ENCODE results near the gene PLK2. TPM values are rescaled to one million over a fixed set of nuclear protein-coding genes. Genes with fewer than 3 reads are reported as not detected.

Gene PLK2
- total RNA-seq (2013), result 15.3 TPM
- polyA plus RNA-seq (10 to 100 TPM in 1 of 3 donors, 1 to 10 TPM in 2; 3.4 to 17.0 (median 4.5) TPM), polyA minus RNA-seq (42.0 and 43.4 TPM in 2 replicates), total RNA-seq (77.6 to 281 (median 127) reads per million in 11 experiments)

DNA sequence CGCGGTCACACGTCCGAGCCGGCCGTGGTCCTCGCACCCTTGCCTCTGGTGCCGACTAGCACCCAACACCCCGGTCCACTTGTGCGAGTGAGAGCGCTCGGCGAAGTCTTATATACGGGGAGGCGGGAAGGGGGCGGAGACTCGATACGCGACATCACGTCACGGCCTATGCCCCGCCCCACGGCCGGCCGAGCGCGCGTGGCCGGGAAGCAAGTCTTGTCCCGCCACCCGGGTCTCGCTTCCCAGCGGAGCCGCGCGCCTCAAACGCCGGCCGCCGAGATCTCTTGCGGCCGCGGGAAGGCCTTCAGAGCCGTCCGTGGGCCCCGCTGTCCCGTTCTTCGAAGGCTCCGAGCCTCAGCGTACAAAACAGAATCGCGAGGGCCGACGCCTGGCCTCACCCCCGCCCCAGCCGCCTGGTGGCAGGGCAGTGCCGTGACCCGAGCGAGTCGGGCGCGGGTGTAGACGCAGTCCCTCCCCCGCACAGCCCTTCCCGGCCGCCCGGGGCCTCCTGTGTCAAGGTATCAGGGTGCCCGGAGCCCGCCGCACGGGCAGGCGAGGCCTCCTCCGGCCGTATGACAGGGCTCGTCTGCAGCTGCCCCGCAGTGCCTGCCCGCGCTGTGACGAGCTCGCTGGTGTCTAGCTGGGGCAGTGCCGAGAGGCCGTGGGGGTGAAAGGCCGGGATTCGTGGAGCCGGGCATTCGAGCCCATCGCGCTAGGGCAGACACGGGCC is at the start of gene PLK2:
Gene PLK2 (minus strand): TSS at position 85 of the 730 bp plus-strand sequence. CDS start 127 bp downstream, outside the sequence.
- Histone ChIP-seq H3K4me2 (replicated peaks; ENCODE audit: extremely low read depth, low read length, poor library complexity, severe bottlenecking) (peak within 1 kb of the TSS; percentile 85), H3K79me2 (ENCODE audit: insufficient read depth, low read length) (no peaks in the 10 kb centered on the region), H3K4me1 (ENCODE audit: control insufficient read depth in 1 of 2, insufficient read depth in 2 of 2, low read length in 2 of 2) (peaks cover 16 to 31% of the 10 kb centered on the region in 2 donors), H3K4me3 (replicated peaks in 1 of 3; ENCODE audit: low read depth in 2 of 3, low read length in 3 of 3) (peak within 1 kb of the TSS; percentile 83 to 89 (median 83)), H3K27ac (ENCODE audit: low read depth in 1 of 2, low read length in 2 of 2) (peak within 1 kb of the TSS; percentile 79 to 90), H4K20me1 (ENCODE audit: insufficient read depth, low read length) (no peaks in the 10 kb centered on the region), H2AFZ (ENCODE audit: insufficient read depth, low read depth, low read length, poor library complexity, severe bottlenecking) (peak within 1 kb of the TSS; percentile 96), H3K27me3 (ENCODE audit: control insufficient read depth in 2 of 2, insufficient read depth in 2 of 2, low read length in 2 of 2) (peaks cover 5 to 12% of the 10 kb centered on the region in 2 donors), H3K36me3 (replicated peaks in 1 of 2; ENCODE audit: control insufficient read depth in 1 of 2, insufficient read depth in 2 of 2, low read length in 2 of 2) (no peaks in the 10 kb centered on the region), H3K9me3 (replicated peaks in 1 of 2; ENCODE audit: control insufficient read depth in 1 of 2, insufficient read depth in 1 of 2, low read length in 2 of 2) (no peaks in the 10 kb centered on the region), H3K9ac (ENCODE audit: insufficient read depth, low read length, poor library complexity, severe bottlenecking) (peak within 1 kb of the TSS; percentile 71)
- Mint-ChIP-seq H3K36me3 (peaks cover 4 to 5% of the 10 kb centered on the region in 2 donors), H3K9me3 (peaks cover 0 to 3% (median 0%) of the 10 kb centered on the region in 7 donors), H3K4me1 (peaks cover 14% of the 10 kb centered on the region), H3K27ac (peak within 1 kb of the TSS; percentile 72 to 91 (median 86)), H3K4me3 (peak within 1 kb of the TSS; percentile 87 to 98), H3K27me3 (ENCODE audit: low read depth in 3 of 3) (peaks cover 9 to 19% (median 13%) of the 10 kb centered on the region in 3 donors)
- peak; percentile 82 to 92 (median 91) for DNase-seq
- under 1% methylated on average over 89 of the region's 89 CpGs for WGBS (ENCODE audit: insufficient coverage)
- intact Hi-C loops (cut with micrococcal nuclease), result loop anchor here (5.0 to 10.0 kb wide), 3 partner anchors 683 to 1555 kb away; partner anchors contain the start of gene SETD9 (in 1 of the 2)
- TF ChIP-seq, protein P1, sequence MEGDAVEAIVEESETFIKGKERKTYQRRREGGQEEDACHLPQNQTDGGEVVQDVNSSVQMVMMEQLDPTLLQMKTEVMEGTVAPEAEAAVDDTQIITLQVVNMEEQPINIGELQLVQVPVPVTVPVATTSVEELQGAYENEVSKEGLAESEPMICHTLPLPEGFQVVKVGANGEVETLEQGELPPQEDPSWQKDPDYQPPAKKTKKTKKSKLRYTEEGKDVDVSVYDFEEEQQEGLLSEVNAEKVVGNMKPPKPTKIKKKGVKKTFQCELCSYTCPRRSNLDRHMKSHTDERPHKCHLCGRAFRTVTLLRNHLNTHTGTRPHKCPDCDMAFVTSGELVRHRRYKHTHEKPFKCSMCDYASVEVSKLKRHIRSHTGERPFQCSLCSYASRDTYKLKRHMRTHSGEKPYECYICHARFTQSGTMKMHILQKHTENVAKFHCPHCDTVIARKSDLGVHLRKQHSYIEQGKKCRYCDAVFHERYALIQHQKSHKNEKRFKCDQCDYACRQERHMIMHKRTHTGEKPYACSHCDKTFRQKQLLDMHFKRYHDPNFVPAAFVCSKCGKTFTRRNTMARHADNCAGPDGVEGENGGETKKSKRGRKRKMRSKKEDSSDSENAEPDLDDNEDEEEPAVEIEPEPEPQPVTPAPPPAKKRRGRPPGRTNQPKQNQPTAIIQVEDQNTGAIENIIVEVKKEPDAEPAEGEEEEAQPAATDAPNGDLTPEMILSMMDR (IDR thresholded peaks at IDR 0.05), result no peak

DNA sequence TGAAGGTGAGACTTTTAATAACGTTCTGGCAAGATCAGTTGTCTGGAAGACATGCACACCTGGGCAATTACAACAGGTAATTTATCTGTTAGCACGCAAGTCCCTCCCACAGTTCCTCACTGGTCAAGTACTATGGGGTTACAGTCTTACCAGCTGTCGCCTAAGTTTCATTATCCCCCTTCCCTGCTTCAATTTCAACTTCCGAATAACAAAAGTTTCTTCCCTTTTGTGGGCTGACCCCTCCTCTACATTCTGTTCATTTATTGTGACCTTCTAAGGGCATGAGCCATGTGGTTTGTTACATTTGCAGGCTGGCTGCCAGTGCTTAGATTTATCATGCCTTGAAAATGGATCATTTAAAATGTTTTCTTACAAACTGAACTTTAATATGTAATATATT is 47.8 kb upstream of the PLK2 start:
- Mint-ChIP-seq H3K27ac (peak overlapping the region in 2 of 7 donors; percentile 41 to 55), H3K4me3 (no peak overlapping the region), H3K9me3 (peaks cover 4 to 11% (median 9%) of the 10 kb centered on the region in 7 donors), H3K36me3 (peaks cover 5 to 10% of the 10 kb centered on the region in 2 donors), H3K27me3 (ENCODE audit: low read depth in 3 of 3) (no peaks in the 10 kb centered on the region), H3K4me1 (peaks cover 50% of the 10 kb centered on the region)
- peak in 1 of 3 donors; percentile 15 for DNase-seq
- TF ChIP-seq, protein P1 (IDR thresholded peaks at IDR 0.05), result no peak
- Histone ChIP-seq H4K20me1 (ENCODE audit: insufficient read depth, low read length) (no peaks in the 10 kb centered on the region), H3K79me2 (ENCODE audit: insufficient read depth, low read length) (peaks cover 9% of the 10 kb centered on the region), H3K9ac (ENCODE audit: insufficient read depth, low read length, poor library complexity, severe bottlenecking) (no peak overlapping the region), H3K27me3 (ENCODE audit: control insufficient read depth in 2 of 2, insufficient read depth in 2 of 2, low read length in 2 of 2) (no peaks in the 10 kb centered on the region), H2AFZ (ENCODE audit: insufficient read depth, low read depth, low read length, poor library complexity, severe bottlenecking) (no peak overlapping the region), H3K27ac (ENCODE audit: low read depth in 1 of 2, low read length in 2 of 2) (peak overlapping the region in 1 of 2 donors; percentile 49), H3K4me3 (replicated peaks in 1 of 3; ENCODE audit: low read depth in 2 of 3, low read length in 3 of 3) (peak overlapping the region in 1 of 3 experiments; percentile 20), H3K36me3 (replicated peaks in 1 of 2; ENCODE audit: control insufficient read depth in 1 of 2, insufficient read depth in 2 of 2, low read length in 2 of 2) (no peaks in the 10 kb centered on the region), H3K4me2 (replicated peaks; ENCODE audit: extremely low read depth, low read length, poor library complexity, severe bottlenecking) (peak overlapping the region; percentile 32), H3K4me1 (ENCODE audit: control insufficient read depth in 1 of 2, insufficient read depth in 2 of 2, low read length in 2 of 2) (peaks cover 52 to 56% of the 10 kb centered on the region in 2 donors), H3K9me3 (replicated peaks in 1 of 2; ENCODE audit: control insufficient read depth in 1 of 2, insufficient read depth in 1 of 2, low read length in 2 of 2) (peaks cover 2% of the 10 kb centered on the region in 2 donors)
- intact Hi-C loops (cut with micrococcal nuclease), result loop anchor here in 1 of 2 donors (5.0 kb wide), 1 partner anchor 35 kb away; no protein-coding TSS in a partner anchor
- WGBS (ENCODE audit: insufficient coverage), result 36% methylated on average over 2 of the region's 4 CpGs

Measured in CD14-positive monocyte (primary cell).